Caco-2 (cell line): ENCODE measurements around the gene GPR37. TPM values are rescaled to one million over a fixed set of nuclear protein-coding genes. Genes with fewer than 3 reads are reported as not detected.

Experiments used
- BruUV-seq: library from RNA; stranded (reverse); fragments of 400-500 nt; replicated peaks from 2 replicates; lab custom pipeline; 2021; lab: Mats Ljungman, UMichigan
- CTCF ChIA-PET: fragments of 300-600 bp; sonication (Branson Sonifier 250); formaldehyde crosslinking; loops from one replicate; lab custom pipeline; 2022; ENCODE audit warnings: antibody characterized with exemption; lab: Charles Lee
- POLR2A ChIA-PET: fragments of 300-600 bp; sonication (Branson Sonifier 250); formaldehyde crosslinking; loops from one replicate; lab custom pipeline; 2022; ENCODE audit warnings: antibody characterized with exemption; lab: Charles Lee
- DNase-seq, 2 experiments: peaks; one replicate each; pipeline versions ENCODE4 v3.0.0 to v3.0.0-alpha.2; 2020 to 2022
- H3K27me3 ChIP-seq: replicated peaks from 2 replicates; pipeline ENCODE4 v1.6.0; 2011; ENCODE audit warnings: low read length; ENCODE audit not compliant: control insufficient read depth, insufficient read depth
- H3K36me3 ChIP-seq: 2 replicates; pipeline ENCODE4 v1.5.1; 2011; ENCODE audit warnings: low read length; ENCODE audit not compliant: control insufficient read depth, insufficient read depth
- H3K4me1 ChIP-seq: fragments of 250-450 bp; sonication (Bioruptor Pico); 2 replicates; pipeline ENCODE4 v1.5.1; 2020; ENCODE audit warnings: mild to moderate bottlenecking
- H3K4me3 ChIP-seq: 2 replicates; pipeline ENCODE4 v1.5.1; 2011; ENCODE audit warnings: low read depth, mild to moderate bottlenecking, control low read depth, low read length
- H3K9me3 ChIP-seq: fragments of 250-450 bp; sonication (Bioruptor Pico); 2 replicates; pipeline ENCODE4 v1.5.1; 2020; ENCODE audit warnings: mild to moderate bottlenecking, moderate library complexity
- H3K27ac Mint-ChIP-seq: one replicate; pipeline ENCODE4 v1.8.0; 2022; ENCODE audit warnings: mixed read lengths; ENCODE audit not compliant: unreplicated experiment
- H3K27me3 Mint-ChIP-seq: one replicate; pipeline ENCODE4 v1.8.0; 2022; ENCODE audit warnings: mixed read lengths; ENCODE audit not compliant: insufficient read depth, unreplicated experiment
- H3K36me3 Mint-ChIP-seq: one replicate; pipeline ENCODE4 v1.8.0; 2022; ENCODE audit warnings: mild to moderate bottlenecking, mixed read lengths; ENCODE audit not compliant: insufficient read depth, unreplicated experiment
- H3K4me1 Mint-ChIP-seq: one replicate; pipeline ENCODE4 v1.8.0; 2022; ENCODE audit warnings: low read depth, mixed read lengths; ENCODE audit not compliant: unreplicated experiment
- H3K4me3 Mint-ChIP-seq: one replicate; pipeline ENCODE4 v1.8.0; 2022; ENCODE audit warnings: mild to moderate bottlenecking, moderate library complexity, mixed read lengths; ENCODE audit not compliant: unreplicated experiment
- H3K9me3 Mint-ChIP-seq: one replicate; pipeline ENCODE4 v1.8.0; 2022; ENCODE audit warnings: mixed read lengths; ENCODE audit not compliant: unreplicated experiment
- intact Hi-C: fragments of 100-400 bp; cut with micrococcal nuclease; formaldehyde crosslinking; loops from one replicate; pipeline ENCODE4 v1.10.0; 2022; ENCODE audit not compliant: unreplicated experiment
- total RNA-seq: library from RNA; stranded (reverse); gene quantifications from 2 replicates; pipeline ENCODE4 v1.2.3, GENCODE V29; 2022
- TF ChIP-seq, protein P1 (sequence below), 2 experiments: fragments of 200-600 bp in 1 of 2; IDR thresholded peaks; 1 replicate in 1 of 2; 2 replicates in 1 of 2; pipeline versions ENCODE4 v1.5.1 to v1.8.0; 2011 to 2022; ENCODE audit warnings: antibody characterized with exemption in 1 of 2, control low read depth in 1 of 2, inconsistent platforms in 1 of 2, low read depth in 1 of 2, low read length in 1 of 2, mild to moderate bottlenecking in 1 of 2, moderate library complexity in 1 of 2; ENCODE audit not compliant: insufficient read depth in 1 of 2, severe bottlenecking in 1 of 2, unreplicated experiment in 1 of 2

Gene GPR37
- total RNA-seq, 1 experiment from 2014 or later, result 0.50 TPM

DNA sequence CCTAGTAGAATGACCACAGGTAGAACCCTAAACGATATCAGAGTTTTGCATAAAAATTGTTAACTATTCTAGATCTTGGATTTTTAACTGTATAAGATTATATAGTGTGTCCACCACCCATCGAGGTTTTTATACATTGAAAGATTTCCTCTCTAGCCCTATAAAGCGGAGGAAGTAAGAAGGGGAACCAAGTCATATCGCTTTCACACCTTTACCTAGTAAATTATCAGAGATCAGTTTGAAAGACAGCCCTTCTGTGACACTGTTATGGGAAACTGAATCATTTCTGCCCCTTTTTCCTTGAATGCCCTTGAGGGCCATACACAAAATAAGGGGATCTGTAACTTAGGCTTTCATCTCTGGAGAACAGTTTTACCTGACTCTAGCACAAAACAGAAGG is 8.3 kb upstream of the GPR37 start:
- Mint-ChIP-seq H3K36me3 (no peaks in the 10 kb centered on the region), H3K27ac (no peak overlapping the region), H3K4me3 (no peak overlapping the region), H3K9me3 (no peaks in the 10 kb centered on the region), H3K4me1 (no peaks in the 10 kb centered on the region), H3K27me3 (peaks cover 16% of the 10 kb centered on the region)
- intact Hi-C loops, result no loop called here
- ChIA-PET POLR2A (no interaction called here), CTCF (no interaction called here)
- Histone ChIP-seq H3K4me3 (no peak overlapping the region), H3K4me1 (no peaks in the 10 kb centered on the region), H3K9me3 (no peaks in the 10 kb centered on the region), H3K36me3 (no peaks in the 10 kb centered on the region), H3K27me3 (no peaks in the 10 kb centered on the region)
- no peak for DNase-seq
- BruUV-seq, result no TSS peak
- TF ChIP-seq, protein P1, sequence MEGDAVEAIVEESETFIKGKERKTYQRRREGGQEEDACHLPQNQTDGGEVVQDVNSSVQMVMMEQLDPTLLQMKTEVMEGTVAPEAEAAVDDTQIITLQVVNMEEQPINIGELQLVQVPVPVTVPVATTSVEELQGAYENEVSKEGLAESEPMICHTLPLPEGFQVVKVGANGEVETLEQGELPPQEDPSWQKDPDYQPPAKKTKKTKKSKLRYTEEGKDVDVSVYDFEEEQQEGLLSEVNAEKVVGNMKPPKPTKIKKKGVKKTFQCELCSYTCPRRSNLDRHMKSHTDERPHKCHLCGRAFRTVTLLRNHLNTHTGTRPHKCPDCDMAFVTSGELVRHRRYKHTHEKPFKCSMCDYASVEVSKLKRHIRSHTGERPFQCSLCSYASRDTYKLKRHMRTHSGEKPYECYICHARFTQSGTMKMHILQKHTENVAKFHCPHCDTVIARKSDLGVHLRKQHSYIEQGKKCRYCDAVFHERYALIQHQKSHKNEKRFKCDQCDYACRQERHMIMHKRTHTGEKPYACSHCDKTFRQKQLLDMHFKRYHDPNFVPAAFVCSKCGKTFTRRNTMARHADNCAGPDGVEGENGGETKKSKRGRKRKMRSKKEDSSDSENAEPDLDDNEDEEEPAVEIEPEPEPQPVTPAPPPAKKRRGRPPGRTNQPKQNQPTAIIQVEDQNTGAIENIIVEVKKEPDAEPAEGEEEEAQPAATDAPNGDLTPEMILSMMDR (IDR thresholded peaks at IDR 0.05; ENCODE audit: insufficient read depth in 1 of 2, low read depth in 1 of 2, low read length in 1 of 2, severe bottlenecking in 1 of 2, unreplicated experiment in 1 of 2), result no peak

DNA sequence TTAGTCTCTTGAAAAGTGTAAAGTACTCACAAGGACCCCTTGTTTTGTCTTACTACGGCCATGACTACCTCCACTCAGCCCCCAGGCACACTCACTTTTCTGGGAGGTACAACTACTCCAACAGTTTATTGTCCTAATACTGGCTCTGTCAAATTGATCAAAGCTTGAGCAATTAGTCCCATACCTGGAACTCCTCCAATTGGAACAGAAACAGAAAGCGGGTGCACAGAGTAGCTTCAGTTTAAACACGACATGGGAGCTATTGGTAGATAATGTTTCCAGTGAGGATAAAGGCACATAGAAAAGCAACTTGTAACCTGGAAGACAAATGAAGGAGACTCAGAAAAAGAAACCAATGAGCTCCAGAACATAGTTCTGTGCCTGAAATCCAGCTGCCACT is 7.7 kb upstream of the GPR37 start:
- no peaks in the 10 kb centered on the region for H3K9me3 Mint-ChIP-seq
- CTCF ChIA-PET, result no interaction called here
- intact Hi-C loops, result no loop called here

DNA sequence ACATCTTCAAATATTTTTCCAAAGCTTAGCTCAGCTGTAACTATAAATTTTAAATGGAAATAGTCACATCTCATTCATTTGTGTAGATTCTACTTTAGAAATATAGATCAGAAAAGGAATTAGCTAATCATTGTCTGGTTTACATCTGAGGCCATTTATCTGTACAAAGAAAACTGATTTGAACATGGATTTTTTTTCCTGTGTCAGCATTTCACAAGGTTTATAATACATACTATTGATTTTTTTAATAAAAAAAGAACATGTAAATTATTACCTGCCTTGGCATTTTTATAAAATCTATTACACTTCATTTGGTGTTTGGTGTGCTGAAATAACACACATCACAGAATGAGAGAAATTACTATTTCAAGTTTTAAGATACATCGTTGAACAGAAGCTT is 3.5 kb upstream of the GPR37 start:
- peaks cover 1% of the 10 kb centered on the region; the same call in 1 of the 2 replicates for H3K27me3 ChIP-seq
- intact Hi-C loops, result no loop called here
- no peaks in the 10 kb centered on the region for H3K36me3 Mint-ChIP-seq
- no peaks in the 10 kb centered on the region for H3K9me3 ChIP-seq
- no peak for DNase-seq
- H3K4me1 Mint-ChIP-seq, result peaks cover 8% of the 10 kb centered on the region
- H3K4me3 ChIP-seq, result no peak overlapping the region
- no peaks in the 10 kb centered on the region for H3K9me3 Mint-ChIP-seq
- TF ChIP-seq, protein P1 (IDR thresholded peaks at IDR 0.05; ENCODE audit: insufficient read depth in 1 of 2, low read depth in 1 of 2, low read length in 1 of 2, severe bottlenecking in 1 of 2, unreplicated experiment in 1 of 2), result no peak
- no peaks in the 10 kb centered on the region for H3K36me3 ChIP-seq
- ChIA-PET POLR2A (no interaction called here), CTCF (no interaction called here)
- H3K27me3 Mint-ChIP-seq, result peaks cover 19% of the 10 kb centered on the region
- H3K27ac Mint-ChIP-seq, result no peak overlapping the region
- H3K4me3 Mint-ChIP-seq, result no peak overlapping the region
- peaks cover 12% of the 10 kb centered on the region; the same call in 1 of the 2 replicates for H3K4me1 ChIP-seq
- no TSS peak for BruUV-seq

More for the DNA sequence above, 7.7 kb upstream of the GPR37 start:
- Mint-ChIP-seq H3K27ac (no peak overlapping the region), H3K4me3 (no peak overlapping the region), H3K27me3 (peaks cover 16% of the 10 kb centered on the region), H3K36me3 (no peaks in the 10 kb centered on the region), H3K4me1 (no peaks in the 10 kb centered on the region)
- no TSS peak for BruUV-seq
- POLR2A ChIA-PET, result no interaction called here
- Histone ChIP-seq H3K4me1 (no peaks in the 10 kb centered on the region), H3K27me3 (no peaks in the 10 kb centered on the region), H3K4me3 (no peak overlapping the region), H3K9me3 (no peaks in the 10 kb centered on the region), H3K36me3 (no peaks in the 10 kb centered on the region)
- no peak for DNase-seq
- TF ChIP-seq, protein P1 (IDR thresholded peaks at IDR 0.05; ENCODE audit: insufficient read depth in 1 of 2, low read depth in 1 of 2, low read length in 1 of 2, severe bottlenecking in 1 of 2, unreplicated experiment in 1 of 2), result no peak
